DND-41 (cell line): ENCODE data around the gene TINCR.

Source experiments
- EZH2 ChIP-seq: IDR thresholded peaks from 3 replicates; pipeline ENCODE4 v1.6.1; 2012; ENCODE audit warnings: borderline replicate concordance, low read depth, mild to moderate bottlenecking, moderate library complexity, low read length, inconsistent platforms; ENCODE audit not compliant: severe bottlenecking
- TF ChIP-seq, protein P1 (sequence below): IDR thresholded peaks from 2 replicates; pipeline ENCODE4 v1.5.1; 2012; ENCODE audit warnings: borderline replicate concordance, low read length, moderate library complexity, mild to moderate bottlenecking; ENCODE audit not compliant: poor library complexity, severe bottlenecking; ENCODE audit errors: extremely low read depth

DNA sequence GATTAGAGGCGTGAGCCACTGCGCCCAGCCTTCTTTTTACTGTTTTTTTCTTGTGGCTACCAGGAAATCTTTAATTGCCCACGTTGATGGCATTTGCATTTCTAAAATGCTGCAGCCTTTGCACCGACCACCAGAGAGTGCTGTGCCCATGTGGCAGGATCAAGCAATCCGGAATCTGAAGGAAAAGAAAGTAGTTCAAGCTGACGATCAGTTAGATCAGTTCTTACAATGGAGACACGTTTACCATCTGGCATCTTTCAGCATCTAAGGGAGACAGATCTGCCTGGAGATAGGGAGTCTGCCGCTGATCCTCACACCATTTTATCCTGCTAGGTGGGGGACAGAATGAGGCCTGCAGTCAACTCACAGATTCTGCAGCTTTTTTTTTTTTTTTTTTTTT lies 19.9 kb downstream of the TINCR start:
- TF ChIP-seq, protein P1, sequence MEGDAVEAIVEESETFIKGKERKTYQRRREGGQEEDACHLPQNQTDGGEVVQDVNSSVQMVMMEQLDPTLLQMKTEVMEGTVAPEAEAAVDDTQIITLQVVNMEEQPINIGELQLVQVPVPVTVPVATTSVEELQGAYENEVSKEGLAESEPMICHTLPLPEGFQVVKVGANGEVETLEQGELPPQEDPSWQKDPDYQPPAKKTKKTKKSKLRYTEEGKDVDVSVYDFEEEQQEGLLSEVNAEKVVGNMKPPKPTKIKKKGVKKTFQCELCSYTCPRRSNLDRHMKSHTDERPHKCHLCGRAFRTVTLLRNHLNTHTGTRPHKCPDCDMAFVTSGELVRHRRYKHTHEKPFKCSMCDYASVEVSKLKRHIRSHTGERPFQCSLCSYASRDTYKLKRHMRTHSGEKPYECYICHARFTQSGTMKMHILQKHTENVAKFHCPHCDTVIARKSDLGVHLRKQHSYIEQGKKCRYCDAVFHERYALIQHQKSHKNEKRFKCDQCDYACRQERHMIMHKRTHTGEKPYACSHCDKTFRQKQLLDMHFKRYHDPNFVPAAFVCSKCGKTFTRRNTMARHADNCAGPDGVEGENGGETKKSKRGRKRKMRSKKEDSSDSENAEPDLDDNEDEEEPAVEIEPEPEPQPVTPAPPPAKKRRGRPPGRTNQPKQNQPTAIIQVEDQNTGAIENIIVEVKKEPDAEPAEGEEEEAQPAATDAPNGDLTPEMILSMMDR = peak; percentile 72
- TF ChIP-seq EZH2 = no peak
